ENCODE results near the gene ASCC3.
"Not testable (repeated sequence)": the region's sequence is repeated elsewhere in the genome, so short reads cannot be mapped to it uniquely, and the experiment has no call there.

Gene ASCC3

GRCh38 chr6:100880853-100881706 lies at the start of gene ASCC3:
TSS of gene ASCC3 (minus strand) at chr6:100881329. CDS start at chr6:100867997, 13,332 bp downstream.
- DNase-seq, result peak; percentile 85

- no peak for DNase-seq
Observed at GRCh38 chr6:100925749-100926148, 44.6 kb upstream of the ASCC3 start.

- DNase-seq, result no peak
Observed at GRCh38 chr6:100924534-100925227, 43.6 kb upstream of the ASCC3 start.

GRCh38 chr6:100923481-100924165 lies 42.5 kb upstream of the ASCC3 start:
- no peak for DNase-seq

DNA sequence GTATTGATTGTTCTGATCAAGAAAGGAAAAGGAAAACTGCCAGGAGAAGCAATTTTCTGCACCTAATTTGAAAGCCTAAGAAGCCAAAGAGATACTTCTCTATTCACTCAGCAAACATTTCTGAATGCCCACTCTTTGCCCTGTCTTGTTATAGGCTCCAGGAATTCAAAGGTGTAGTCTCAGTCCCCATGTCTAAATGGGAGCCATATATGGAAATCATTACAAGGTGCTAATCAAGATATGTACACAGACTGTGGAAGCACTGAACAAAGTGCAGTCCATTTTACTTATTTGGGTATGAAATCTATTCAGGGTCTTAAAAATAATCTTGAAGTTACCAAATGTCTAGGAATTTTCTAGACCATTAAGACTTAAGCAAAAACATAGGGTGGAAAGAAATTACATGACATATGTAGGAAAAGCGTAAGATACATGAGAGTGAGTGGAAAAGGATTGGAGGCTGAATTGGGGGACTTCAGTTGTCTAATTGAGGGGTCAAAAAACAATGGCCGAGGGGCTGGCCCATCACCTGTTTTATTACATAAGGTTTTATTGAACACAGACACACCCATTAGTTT lies 39.0 kb upstream of the ASCC3 start:
- no peak for DNase-seq

DNA sequence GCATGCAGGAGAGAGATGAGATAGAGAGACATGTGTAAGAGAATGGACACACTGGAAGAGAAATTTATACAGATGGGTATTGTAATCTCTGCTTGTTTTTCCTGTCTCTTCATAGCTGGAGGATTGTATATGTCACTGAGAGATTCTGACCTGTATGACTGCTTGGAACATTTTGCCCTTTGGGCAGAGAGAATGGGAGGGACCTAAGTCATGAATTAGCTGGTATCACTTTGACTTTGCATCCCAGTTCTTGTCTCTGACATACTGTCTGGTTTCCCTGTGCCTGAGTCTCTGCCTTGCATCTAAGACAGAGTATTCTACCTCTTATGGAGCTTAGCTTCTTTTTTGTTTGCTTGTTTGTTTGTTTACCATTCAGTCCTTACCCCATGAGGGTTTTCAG lies 37.0 kb upstream of the ASCC3 start:
- DNase-seq, result no peak

DNA sequence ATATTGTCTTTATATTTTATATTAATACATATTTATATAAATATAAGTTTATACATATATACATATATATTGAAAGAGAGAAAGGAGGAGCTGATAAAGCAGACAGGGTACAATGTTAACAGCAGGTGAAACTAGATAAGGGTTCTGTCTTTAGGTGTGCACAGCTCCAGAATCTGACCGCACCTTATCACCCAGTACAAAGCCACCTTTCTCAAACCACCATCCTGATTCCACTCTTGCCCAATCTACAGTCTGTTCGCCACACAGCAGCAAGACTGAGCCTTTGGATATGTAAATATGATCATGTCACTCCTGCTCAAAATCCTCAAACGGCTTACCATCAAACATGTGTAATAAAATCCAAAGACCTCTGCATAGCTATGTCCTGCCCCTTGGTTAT lies 34.7 kb upstream of the ASCC3 start:
- DNase-seq, result no peak

DNA sequence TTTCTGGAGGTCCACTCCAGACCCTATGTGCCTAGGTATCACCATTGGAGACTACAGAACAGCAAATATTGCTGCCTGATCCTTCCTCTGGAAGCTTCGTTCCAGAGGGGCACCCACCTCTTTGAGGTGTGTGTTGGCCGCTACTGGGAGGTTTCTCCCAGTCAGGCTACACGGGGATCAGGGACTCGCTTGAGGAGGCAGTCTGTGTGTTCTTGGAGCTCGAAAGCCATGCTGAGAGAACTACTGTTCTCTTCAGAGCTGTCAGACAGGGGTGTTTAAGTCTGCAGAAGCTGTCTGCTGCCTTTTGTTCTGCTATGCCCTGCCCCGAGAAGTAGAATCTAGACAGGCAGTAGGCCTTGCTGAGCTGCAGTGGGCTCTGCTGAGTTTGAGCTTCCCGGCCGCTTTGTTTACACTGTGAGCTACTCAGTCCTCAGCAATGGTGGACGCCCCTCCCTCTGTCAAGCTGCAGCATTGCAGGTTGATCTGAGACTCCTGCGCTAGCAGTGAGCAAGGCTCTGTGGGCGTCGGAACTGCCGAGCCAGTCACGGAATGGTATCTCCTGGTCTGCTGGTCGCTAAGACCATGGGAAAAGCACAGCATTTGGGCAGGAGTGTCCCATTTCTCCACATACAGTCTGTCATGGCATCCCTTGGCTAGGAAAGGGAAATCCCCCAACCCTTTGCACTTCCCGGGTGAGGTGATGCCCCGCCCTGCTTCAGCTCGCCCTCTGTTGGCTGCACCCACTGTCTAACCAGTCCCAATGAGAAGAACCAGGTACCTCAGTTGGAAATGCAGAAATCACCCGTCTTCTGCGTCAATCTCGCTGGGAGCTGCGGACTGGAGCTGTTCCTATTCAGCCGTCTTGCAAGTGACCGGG lies 32.5 kb upstream of the ASCC3 start:
- no peak for DNase-seq

DNA sequence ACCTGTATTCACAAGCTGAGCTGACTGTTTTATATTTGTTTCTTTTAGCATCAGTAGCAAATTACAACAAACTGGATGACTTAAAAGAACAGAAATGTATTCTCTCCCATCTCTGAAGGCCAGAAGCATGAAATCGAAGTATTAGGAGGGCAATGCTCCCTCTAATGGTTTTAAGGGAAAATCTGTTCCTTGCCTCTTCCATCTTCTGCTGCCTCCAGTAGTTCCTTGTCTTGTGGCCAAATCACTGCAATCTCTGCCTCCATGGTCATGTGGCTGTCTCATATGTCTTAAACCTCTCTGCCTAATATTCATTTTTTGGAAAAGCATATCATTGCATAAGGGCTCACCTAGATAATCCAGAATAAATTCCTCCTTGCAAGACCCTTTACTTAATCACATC lies 25.2 kb upstream of the ASCC3 start:
- DNase-seq, result no peak

GRCh38 chr6:100905067-100905466 lies 23.9 kb upstream of the ASCC3 start:
- DNase-seq, result no peak

GRCh38 chr6:100904316-100904715 lies 23.2 kb upstream of the ASCC3 start:
- no peak for DNase-seq

GRCh38 chr6:100901582-100901981 lies 20.5 kb upstream of the ASCC3 start:
- DNase-seq, result no peak

GRCh38 chr6:100899202-100899601 lies 18.1 kb upstream of the ASCC3 start:
- no peak for DNase-seq

DNA sequence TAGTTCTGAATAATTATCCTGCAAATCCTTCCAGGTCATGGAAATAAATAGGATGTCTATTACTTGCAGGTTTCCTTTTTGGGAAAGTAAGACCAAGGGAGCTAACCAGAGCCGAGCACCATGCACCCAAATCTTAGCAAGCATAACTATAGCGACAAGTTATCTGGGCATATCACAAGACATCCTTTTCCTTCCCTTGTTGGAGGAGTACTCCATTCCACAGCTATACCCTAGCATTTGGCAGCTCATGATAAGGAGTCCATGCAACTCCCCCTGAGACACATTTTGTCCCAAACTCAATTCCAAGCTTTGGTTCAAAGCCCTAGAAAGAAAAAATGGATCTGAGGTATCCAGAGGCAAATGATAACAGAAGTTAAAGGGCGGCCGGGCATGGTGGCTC lies 16.5 kb upstream of the ASCC3 start:
- DNase-seq, result no peak

- no peak for DNase-seq
Observed at GRCh38 chr6:100893743-100894142, 12.6 kb upstream of the ASCC3 start.

DNA sequence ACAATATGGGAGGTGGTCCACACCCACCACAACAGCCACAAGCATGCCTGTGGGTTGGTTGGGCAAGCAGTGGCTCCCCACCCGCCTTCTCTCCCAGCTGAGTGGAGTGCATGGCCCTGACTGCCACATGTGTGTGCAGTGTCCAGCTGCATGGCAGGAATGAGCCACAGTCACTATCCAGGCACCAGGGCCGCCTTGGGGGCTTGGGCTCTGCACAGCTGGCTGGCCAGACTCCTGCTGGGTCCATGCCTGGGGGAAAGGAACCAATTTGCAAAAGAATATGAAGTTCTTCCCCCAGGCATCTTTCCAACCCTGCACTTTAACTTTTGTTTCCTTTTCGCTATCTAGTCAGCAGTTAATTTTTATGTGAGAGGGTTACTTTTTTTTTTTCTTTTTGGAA lies 11.6 kb upstream of the ASCC3 start:
- DNase-seq, result no peak

DNA sequence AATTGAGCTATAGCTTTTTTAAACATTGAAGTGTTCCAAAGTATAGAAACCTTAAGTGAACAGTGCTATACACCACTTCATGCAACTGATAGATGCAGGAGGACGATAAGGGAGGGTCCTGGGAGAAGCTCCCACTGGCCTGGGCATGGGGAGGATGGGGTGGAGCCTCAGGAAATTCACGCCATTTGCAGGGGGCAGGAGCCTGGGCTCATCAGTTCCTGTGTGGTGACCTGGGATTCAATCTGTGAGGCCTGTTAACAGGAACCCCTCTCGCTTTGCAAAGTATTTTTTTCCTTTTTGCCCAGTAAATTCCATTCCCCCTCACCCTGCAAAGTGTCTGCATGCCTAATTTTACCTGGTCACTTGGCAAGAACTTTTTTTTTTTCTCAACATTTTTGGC lies 11.0 kb upstream of the ASCC3 start:
- DNase-seq, result no peak

DNA sequence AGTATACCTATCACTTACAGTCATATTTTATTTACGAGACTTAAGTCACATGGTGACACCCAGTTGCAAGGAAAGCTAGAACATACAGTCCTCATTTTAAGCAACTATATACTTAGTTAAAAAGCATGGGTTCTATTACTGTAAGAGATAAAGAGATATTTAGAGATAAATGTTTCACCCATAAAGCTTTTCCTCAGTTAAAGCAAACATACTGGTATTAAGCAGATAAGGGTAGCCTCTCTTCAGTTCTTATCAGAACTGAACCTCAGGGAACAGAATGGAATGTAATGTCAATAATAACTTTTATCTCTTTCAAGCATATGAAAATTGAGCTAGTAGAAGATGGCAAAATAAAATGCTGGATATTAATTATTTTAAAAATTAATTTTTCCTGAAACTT lies 9.9 kb upstream of the ASCC3 start:
- no peak for DNase-seq

GRCh38 chr6:100890646-100891045 lies 9.5 kb upstream of the ASCC3 start:
- not testable (repeated sequence) for DNase-seq

DNA sequence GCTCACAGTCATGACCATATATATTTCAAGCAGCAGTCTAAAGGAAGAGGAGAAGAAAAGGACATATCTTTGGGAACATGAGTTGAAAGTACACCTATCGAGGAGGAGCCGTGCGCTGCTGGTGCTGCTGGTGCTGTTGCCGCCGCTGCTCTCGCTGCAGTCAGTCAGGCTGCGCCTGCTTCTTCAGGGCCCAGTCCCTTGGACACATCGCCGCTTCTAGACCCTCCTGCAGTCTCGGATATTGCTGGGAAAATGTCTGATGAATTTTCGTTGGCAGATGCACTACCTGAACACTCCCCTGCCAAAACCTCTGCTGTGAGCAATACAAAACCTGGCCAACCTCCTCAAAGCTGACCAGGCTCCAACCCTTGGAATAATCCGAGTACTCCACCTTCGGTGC lies 8.2 kb upstream of the ASCC3 start:
- DNase-seq, result no peak

DNA sequence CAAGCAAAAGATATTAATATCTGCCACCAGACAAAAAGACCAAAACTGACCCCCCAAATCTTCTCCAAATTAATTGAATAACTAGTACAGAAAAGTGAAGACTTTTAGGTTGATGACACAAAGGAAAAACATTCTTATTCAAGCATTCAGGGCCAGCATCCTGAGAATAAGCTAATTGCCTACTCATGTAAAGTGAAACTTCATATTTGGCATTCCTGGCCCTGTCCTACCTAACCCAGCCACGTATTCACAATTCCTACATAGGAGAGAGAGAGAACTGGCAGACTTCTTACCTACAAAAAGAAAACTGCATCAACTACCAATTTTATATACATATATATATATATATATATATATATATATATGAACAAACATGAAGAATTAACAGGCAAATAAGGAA lies 4.9 kb upstream of the ASCC3 start:
- no peak for DNase-seq

DNA sequence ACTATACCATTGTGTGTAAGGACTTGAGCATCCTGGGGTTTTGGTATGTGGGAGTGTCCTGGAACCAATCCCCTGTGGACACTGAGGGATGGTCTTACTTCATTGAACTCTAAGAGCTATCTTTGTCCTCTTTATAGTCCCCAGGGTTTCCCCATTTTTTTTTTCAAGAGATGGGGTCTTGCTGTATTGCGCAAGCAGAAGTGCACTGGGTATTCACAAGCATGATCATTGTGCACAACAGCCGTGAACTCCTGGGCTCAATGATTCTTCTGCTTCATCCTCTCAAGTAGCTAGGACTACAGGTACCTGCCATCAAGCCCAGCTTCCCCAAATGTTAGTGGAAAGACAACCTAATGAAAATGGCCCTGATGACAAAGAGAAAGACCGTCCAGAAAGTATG lies 2.2 kb upstream of the ASCC3 start:
- no peak for DNase-seq

GRCh38 chr6:100881707-100882040 lies 545 bp upstream of the ASCC3 start:
- DNase-seq, result no peak
